OCI-LY7 (cell line): Measurements from ENCODE around the gene SPTB. TPM values are rescaled to one million over a fixed set of nuclear protein-coding genes. Genes with fewer than 3 reads are reported as not detected.

ENCODE experiments used
- BruUV-seq: library from RNA; stranded (reverse); fragments of 400-500 nt; replicated peaks from 2 replicates; lab custom pipeline; 2021; lab: Mats Ljungman, UMichigan
- CTCF ChIA-PET: fragments of 300-600 bp; sonication (Branson Sonifier 250); formaldehyde crosslinking; loops from one replicate; lab custom pipeline; 2022; ENCODE audit warnings: antibody characterized with exemption; ENCODE audit not compliant: unreplicated experiment; lab: Charles Lee
- POLR2A ChIA-PET: fragments of 300-600 bp; sonication (Branson Sonifier 250); formaldehyde crosslinking; loops from one replicate; lab custom pipeline; 2022; ENCODE audit warnings: antibody characterized with exemption; lab: Charles Lee
- DNase-seq: peaks from one replicate; pipeline ENCODE4 v3.0.0-alpha.2; 2015; ENCODE audit warnings: low spot score
- H2AFZ ChIP-seq: fragments of 200-600 bp; sonication (generic), shearing (Covaris generic); 2 replicates; pipeline ENCODE4 v1.6.1; 2014; ENCODE audit warnings: mild to moderate bottlenecking, antibody characterized with exemption, low read length, moderate library complexity
- H3K27ac ChIP-seq: fragments of 200-600 bp; sonication (generic); 2 replicates; pipeline ENCODE4 v1.5.1; 2014; ENCODE audit warnings: mixed run types, low read depth, mild to moderate bottlenecking, moderate library complexity, low read length, inconsistent platforms; ENCODE audit not compliant: poor library complexity, severe bottlenecking
- H3K36me3 ChIP-seq: fragments of 200-600 bp; sonication (generic); 2 replicates; pipeline ENCODE4 v1.6.1; 2014; ENCODE audit warnings: mild to moderate bottlenecking, antibody characterized with exemption, low read length, moderate library complexity, mixed read lengths; ENCODE audit not compliant: insufficient read depth
- H3K4me1 ChIP-seq: fragments of 200-600 bp; sonication (generic); 2 replicates; pipeline ENCODE4 v1.5.1; 2014; ENCODE audit warnings: mild to moderate bottlenecking, low read length; ENCODE audit not compliant: insufficient read depth, poor library complexity, severe bottlenecking
- H3K4me2 ChIP-seq: fragments of 200-600 bp; sonication (generic); 2 replicates; pipeline ENCODE4 v1.6.1; 2014; ENCODE audit warnings: mild to moderate bottlenecking, low read length
- H3K4me3 ChIP-seq: fragments of 200-600 bp; sonication (generic); 2 replicates; pipeline ENCODE4 v1.5.1; 2014; ENCODE audit warnings: mild to moderate bottlenecking, low read depth, low read length; ENCODE audit not compliant: poor library complexity, severe bottlenecking
- H3K79me2 ChIP-seq: fragments of 200-600 bp; sonication (generic); 2 replicates; pipeline ENCODE4 v1.6.1; 2016; ENCODE audit warnings: low read depth, mild to moderate bottlenecking, low read length, moderate library complexity, mixed read lengths; ENCODE audit not compliant: insufficient read depth
- H3K9me2 ChIP-seq: fragments of 200-600 bp; sonication (generic); 2 replicates; pipeline ENCODE4 v1.6.1; 2016; ENCODE audit warnings: mild to moderate bottlenecking, low read length, mixed read lengths; ENCODE audit not compliant: insufficient read depth
- H3K9me3 ChIP-seq: fragments of 200-600 bp; sonication (generic); 2 replicates; pipeline ENCODE4 v1.6.1; 2014; ENCODE audit warnings: mild to moderate bottlenecking, mixed run types, low read length, mixed read lengths
- H4K20me1 ChIP-seq: fragments of 200-600 bp; sonication (generic); 2 replicates; pipeline ENCODE4 v1.6.1; 2014; ENCODE audit warnings: mild to moderate bottlenecking, antibody characterized with exemption, low read length, moderate library complexity, mixed read lengths; ENCODE audit not compliant: insufficient read depth
- CTCF ChIP-seq: fragments of 200-600 bp; sonication (generic); conservative IDR thresholded peaks from 2 replicates; pipeline ENCODE4 v1.5.1; 2014; ENCODE audit warnings: mild to moderate bottlenecking, antibody characterized with exemption, low read length, moderate library complexity, mixed read lengths
- EZH2phosphoT487 ChIP-seq: fragments of 200-600 bp; sonication (generic); IDR thresholded peaks from 2 replicates; pipeline ENCODE4 v1.6.1; 2018; ENCODE audit warnings: low read depth, borderline replicate concordance, mild to moderate bottlenecking, mixed run types, antibody characterized with exemption, low read length, moderate library complexity, mixed read lengths
- intact Hi-C: fragments of 100-400 bp; cut with micrococcal nuclease; formaldehyde crosslinking; loops from one replicate; pipeline ENCODE4 v1.10.0; 2022; ENCODE audit not compliant: unreplicated experiment
- total RNA-seq, 2 experiments: library from RNA; depleted of rRNA in 1 of 2; stranded (reverse); fragments of >200 nt in 1 of 2; shearing (Covaris generic) in 1 of 2; gene quantifications; 2 replicates each; pipeline ENCODE4 v1.2.3, GENCODE V29; 2014 to 2022

The SPTB gene
- total RNA-seq, 2 experiments from 2014 or later, result not detected

DNA sequence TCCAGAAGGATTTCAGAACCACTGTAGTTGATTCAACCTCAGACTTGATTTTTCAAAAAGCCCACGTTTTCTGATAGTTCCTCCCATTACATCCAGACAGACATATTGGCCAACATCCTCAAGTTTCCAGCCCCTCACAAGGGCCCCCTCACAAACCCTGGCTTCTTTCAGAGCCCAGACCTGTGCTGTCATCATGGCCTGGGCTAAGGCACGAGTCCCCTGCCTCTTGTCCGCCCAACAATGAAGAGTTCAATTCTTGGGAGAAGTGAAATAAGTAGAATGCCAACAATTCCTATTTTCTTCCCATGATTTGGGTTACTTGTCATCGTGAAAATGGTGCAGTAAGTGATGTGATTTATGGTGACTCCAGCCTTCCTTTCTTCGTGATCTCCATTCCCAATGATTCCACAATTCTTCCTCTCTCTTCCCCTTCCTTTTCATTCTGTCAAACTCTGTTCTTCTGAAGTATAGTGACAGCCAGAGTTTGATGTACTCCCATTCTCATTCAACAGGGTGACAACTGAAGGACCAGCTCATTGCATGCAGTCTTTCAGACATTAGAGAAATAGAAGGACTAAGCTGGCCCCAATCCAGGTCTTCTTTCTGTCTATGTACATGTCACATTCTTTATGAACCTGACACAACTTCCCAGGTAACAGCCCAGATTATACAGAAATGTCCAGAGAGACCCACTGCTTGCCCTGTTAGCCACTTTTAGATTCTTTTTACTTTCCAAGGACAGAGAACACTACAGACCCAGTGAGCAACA is 29.2 kb downstream of the SPTB start:
- TF ChIP-seq CTCF (no peak), EZH2phosphoT487 (no peak)
- CTCF ChIA-PET, result no interaction called here

GRCh38 chr14:64849940-64850339 is 29.8 kb downstream of the SPTB start:
- Histone ChIP-seq H3K9me3 (no peaks in the 10 kb centered on the region), H2AFZ (no peak overlapping the region), H3K4me2 (no peak overlapping the region), H3K4me3 (no peak overlapping the region), H3K27ac (no peak overlapping the region), H3K36me3 (no peaks in the 10 kb centered on the region), H3K9me2 (no peaks in the 10 kb centered on the region), H3K79me2 (no peaks in the 10 kb centered on the region), H3K4me1 (no peaks in the 10 kb centered on the region), H4K20me1 (no peaks in the 10 kb centered on the region)
- intact Hi-C loops, result no loop called here
- DNase-seq, result no peak
- TF ChIP-seq CTCF (no peak), EZH2phosphoT487 (no peak)
- ChIA-PET CTCF (no interaction called here), POLR2A (no interaction called here)
- no TSS peak for BruUV-seq

More for the DNA sequence above, 29.2 kb downstream of the SPTB start:
- Histone ChIP-seq H3K4me1 (no peaks in the 10 kb centered on the region), H3K9me3 (no peaks in the 10 kb centered on the region), H3K4me3 (no peak overlapping the region), H3K36me3 (no peaks in the 10 kb centered on the region), H2AFZ (no peak overlapping the region), H3K4me2 (no peak overlapping the region), H4K20me1 (no peaks in the 10 kb centered on the region), H3K27ac (no peak overlapping the region), H3K9me2 (no peaks in the 10 kb centered on the region), H3K79me2 (no peaks in the 10 kb centered on the region)
- DNase-seq, result no peak
- POLR2A ChIA-PET, result interaction anchor here (0.5 kb wide), 1 partner anchor 74 kb away, joined by 3 read pairs; no protein-coding TSS in a partner anchor
- intact Hi-C loops, result no loop called here
- no TSS peak for BruUV-seq

DNA sequence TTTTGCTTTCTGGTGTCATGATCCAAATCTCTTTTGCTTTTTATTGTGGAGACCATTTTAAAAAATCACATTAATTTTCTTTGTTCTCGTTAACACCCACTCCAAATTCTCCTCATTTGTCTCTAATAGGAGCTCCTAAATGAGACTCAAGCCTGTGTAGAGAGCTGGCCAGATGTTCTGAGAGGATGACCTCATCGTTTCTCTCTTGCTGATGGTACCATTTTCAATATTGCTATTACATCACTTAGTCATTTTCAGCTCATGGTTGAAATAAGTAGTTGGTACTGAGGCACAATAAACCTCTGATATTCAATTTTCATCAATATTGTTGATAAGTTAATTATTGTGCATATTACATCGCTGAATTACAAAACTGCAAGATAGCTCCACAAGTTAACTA is 31.5 kb downstream of the SPTB start:
- Histone ChIP-seq H3K4me2 (no peak overlapping the region), H4K20me1 (no peaks in the 10 kb centered on the region), H3K79me2 (no peaks in the 10 kb centered on the region), H2AFZ (no peak overlapping the region), H3K9me3 (no peaks in the 10 kb centered on the region), H3K9me2 (no peaks in the 10 kb centered on the region), H3K4me3 (no peak overlapping the region), H3K27ac (no peak overlapping the region), H3K4me1 (no peaks in the 10 kb centered on the region), H3K36me3 (no peaks in the 10 kb centered on the region)
- no TSS peak for BruUV-seq
- POLR2A ChIA-PET, result interaction anchor here (0.5 kb wide), 1 partner anchor 42 kb away, joined by 3 read pairs; no protein-coding TSS in a partner anchor
- TF ChIP-seq EZH2phosphoT487 (no peak), CTCF (no peak)
- intact Hi-C loops, result no loop called here
- no peak for DNase-seq
- CTCF ChIA-PET, result no interaction called here
